Measurements from ENCODE around the gene UBL4B.

DNA sequence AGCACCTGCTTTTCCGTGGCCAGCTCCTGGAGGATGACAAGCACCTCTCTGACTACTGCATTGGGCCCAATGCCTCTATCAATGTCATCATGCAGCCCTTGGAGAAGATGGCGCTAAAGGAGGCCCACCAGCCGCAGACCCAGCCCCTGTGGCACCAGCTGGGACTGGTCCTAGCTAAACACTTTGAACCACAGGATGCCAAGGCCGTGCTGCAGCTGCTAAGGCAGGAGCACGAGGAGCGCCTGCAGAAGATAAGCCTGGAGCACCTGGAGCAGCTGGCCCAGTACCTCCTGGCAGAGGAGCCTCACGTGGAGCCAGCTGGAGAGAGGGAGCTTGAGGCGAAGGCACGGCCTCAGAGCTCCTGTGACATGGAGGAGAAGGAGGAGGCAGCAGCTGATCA is 413 bp downstream of the UBL4B start:
- TF ChIP-seq ARNT (IDR thresholded peaks at IDR 0.05) (no peak), FOXA1 (IDR thresholded peaks at IDR 0.05) (no peak), L3MBTL2 (conservative IDR thresholded peaks at IDR 0.05) (no peak), ELF4 (IDR thresholded peaks at IDR 0.05) (no peak), ZNF384 (IDR thresholded peaks at IDR 0.05) (no peak), HDGF (IDR thresholded peaks at IDR 0.05; ENCODE audit: borderline replicate concordance) (no peak), CTBP1 (IDR thresholded peaks at IDR 0.05; ENCODE audit: borderline replicate concordance) (no peak), BHLHE40 (IDR thresholded peaks at IDR 0.05; ENCODE audit: borderline replicate concordance) (no peak)
